ENCODE data around the gene FGGY.

Gene FGGY

GRCh38 chr1:59505596-59506028, 208.7 kb downstream of the FGGY start:
- Histone ChIP-seq H3K4me2 (ENCODE audit: low read depth, low read length, poor library complexity, severe bottlenecking) (no peak overlapping the region), H3K36me3 (ENCODE audit: low read length) (no peaks in the 10 kb centered on the region), H4K20me1 (ENCODE audit: low read depth, low read length) (no peaks in the 10 kb centered on the region), H3F3A (ENCODE audit: insufficient read depth) (no peaks in the 10 kb centered on the region), H3K27ac (ENCODE audit: low read depth, low read length) (no peak overlapping the region), H3K9me3 (ENCODE audit: insufficient read depth, low read length) (no peaks in the 10 kb centered on the region), H3K27me3 (ENCODE audit: low read length) (no peaks in the 10 kb centered on the region), H3K9ac (ENCODE audit: low read length) (no peak overlapping the region), H2AFZ (ENCODE audit: low read depth, low read length, severe bottlenecking) (no peak overlapping the region), H3K9me2 (replicated peaks; ENCODE audit: insufficient read depth, low read length) (no peaks in the 10 kb centered on the region), H3K4me3 (ENCODE audit: insufficient read depth, low read length, poor library complexity, severe bottlenecking) (no peak overlapping the region), H3K79me2 (ENCODE audit: insufficient read depth, low read length) (no peaks in the 10 kb centered on the region)
- no peak for TF ChIP-seq EZH2phosphoT487 (conservative IDR thresholded peaks at IDR 0.05; ENCODE audit: low read length)
- no peak for TF ChIP-seq CTCF (IDR thresholded peaks at IDR 0.05; ENCODE audit: insufficient read depth, low read length, poor library complexity, severe bottlenecking)

GRCh38 chr1:59506952-59507351, 210.1 kb downstream of the FGGY start:
- no peak overlapping the region for H3K4me3 ChIP-seq (ENCODE audit: insufficient read depth, low read length, poor library complexity, severe bottlenecking)
- H3K4me2 ChIP-seq (ENCODE audit: low read depth, low read length, poor library complexity, severe bottlenecking) = no peak overlapping the region
- no peak overlapping the region for H3K27ac ChIP-seq (ENCODE audit: low read depth, low read length)

GRCh38 chr1:59509341-59509875, 212.5 kb downstream of the FGGY start:
- Histone ChIP-seq H3K9me2 (replicated peaks; ENCODE audit: insufficient read depth, low read length) (no peaks in the 10 kb centered on the region), H2AFZ (ENCODE audit: low read depth, low read length, severe bottlenecking) (no peak overlapping the region), H3K36me3 (ENCODE audit: low read length) (no peaks in the 10 kb centered on the region), H3K9me3 (ENCODE audit: insufficient read depth, low read length) (no peaks in the 10 kb centered on the region), H3K27me3 (ENCODE audit: low read length) (no peaks in the 10 kb centered on the region), H3K4me3 (ENCODE audit: insufficient read depth, low read length, poor library complexity, severe bottlenecking) (no peak overlapping the region), H3K9ac (ENCODE audit: low read length) (no peak overlapping the region), H4K20me1 (ENCODE audit: low read depth, low read length) (no peaks in the 10 kb centered on the region), H3K79me2 (ENCODE audit: insufficient read depth, low read length) (no peaks in the 10 kb centered on the region), H3K4me2 (ENCODE audit: low read depth, low read length, poor library complexity, severe bottlenecking) (no peak overlapping the region), H3F3A (ENCODE audit: insufficient read depth) (no peaks in the 10 kb centered on the region), H3K27ac (ENCODE audit: low read depth, low read length) (no peak overlapping the region)
- no peak for TF ChIP-seq CTCF (IDR thresholded peaks at IDR 0.05; ENCODE audit: insufficient read depth, low read length, poor library complexity, severe bottlenecking)
- no peak for TF ChIP-seq EZH2phosphoT487 (conservative IDR thresholded peaks at IDR 0.05; ENCODE audit: low read length)

More at GRCh38 chr1:59506952-59507351, 210.1 kb downstream of the FGGY start:
- H3K79me2 ChIP-seq (ENCODE audit: insufficient read depth, low read length) = no peaks in the 10 kb centered on the region
- no peaks in the 10 kb centered on the region for H4K20me1 ChIP-seq (ENCODE audit: low read depth, low read length)
- H2AFZ ChIP-seq (ENCODE audit: low read depth, low read length, severe bottlenecking) = no peak overlapping the region
- no peak overlapping the region for H3K9ac ChIP-seq (ENCODE audit: low read length)
- H3K36me3 ChIP-seq (ENCODE audit: low read length) = no peaks in the 10 kb centered on the region
- no peak for TF ChIP-seq CTCF (IDR thresholded peaks at IDR 0.05; ENCODE audit: insufficient read depth, low read length, poor library complexity, severe bottlenecking)
- TF ChIP-seq EZH2phosphoT487 (conservative IDR thresholded peaks at IDR 0.05; ENCODE audit: low read length) = no peak
- no peaks in the 10 kb centered on the region for H3K9me2 ChIP-seq (replicated peaks; ENCODE audit: insufficient read depth, low read length)
- H3K27me3 ChIP-seq (ENCODE audit: low read length) = no peaks in the 10 kb centered on the region
- H3F3A ChIP-seq (ENCODE audit: insufficient read depth) = no peaks in the 10 kb centered on the region
- H3K9me3 ChIP-seq (ENCODE audit: insufficient read depth, low read length) = no peaks in the 10 kb centered on the region
